Hepatocyte (in vitro differentiated cells): Measurements from ENCODE around the gene CBX2. TPM values are rescaled to one million over a fixed set of nuclear protein-coding genes. Genes with fewer than 3 reads are reported as not detected.

Experiments
- DNase-seq: peaks from one replicate; pipeline ENCODE4 v3.0.0-alpha.2; 2016; ENCODE audit warnings: low spot score
- H2AFZ ChIP-seq: fragments of 200-600 bp; sonication (generic); 2 replicates; pipeline ENCODE4 v1.6.0; 2016; ENCODE audit warnings: antibody characterized with exemption, mild to moderate bottlenecking
- H3K27ac ChIP-seq: fragments of 200-600 bp; sonication (generic); 2 replicates; pipeline ENCODE4 v1.5.1; 2016; ENCODE audit warnings: mild to moderate bottlenecking
- H3K27me3 ChIP-seq: fragments of 200-600 bp; sonication (generic); 2 replicates; pipeline ENCODE4 v1.6.1; 2016
- H3K36me3 ChIP-seq: fragments of 200-600 bp; sonication (generic); replicated peaks from 2 replicates; pipeline ENCODE4 v1.5.1; 2016; ENCODE audit warnings: low read depth; ENCODE audit not compliant: insufficient read depth
- H3K4me1 ChIP-seq: fragments of 200-600 bp; sonication (generic); 2 replicates; pipeline ENCODE4 v1.5.1; 2016; ENCODE audit warnings: mild to moderate bottlenecking, moderate library complexity; ENCODE audit not compliant: insufficient read depth
- H3K4me2 ChIP-seq: fragments of 200-600 bp; sonication (generic); 2 replicates; pipeline ENCODE4 v1.6.0; 2016
- H3K4me3 ChIP-seq: fragments of 200-600 bp; sonication (generic); 2 replicates; pipeline ENCODE4 v1.5.1; 2016; ENCODE audit warnings: mild to moderate bottlenecking
- H3K79me2 ChIP-seq: fragments of 200-600 bp; sonication (generic); 2 replicates; pipeline ENCODE4 v1.6.0; 2017; ENCODE audit warnings: mild to moderate bottlenecking
- H3K9me2 ChIP-seq: fragments of 200-600 bp; sonication (generic); replicated peaks from 2 replicates; pipeline ENCODE4 v1.6.0; 2017; ENCODE audit warnings: mild to moderate bottlenecking; ENCODE audit not compliant: insufficient read depth
- H3K9me3 ChIP-seq: fragments of 200-600 bp; sonication (generic); 2 replicates; pipeline ENCODE4 v1.5.1; 2016; ENCODE audit warnings: low read depth, mild to moderate bottlenecking
- H4K20me1 ChIP-seq: fragments of 200-600 bp; sonication (generic); 2 replicates; pipeline ENCODE4 v1.6.0; 2016; ENCODE audit warnings: mild to moderate bottlenecking; ENCODE audit not compliant: insufficient read depth, poor library complexity, severe bottlenecking
- EZH2 ChIP-seq: fragments of 200-600 bp; sonication (generic); IDR thresholded peaks from 2 replicates; pipeline ENCODE4 v1.6.1; 2016; ENCODE audit warnings: antibody characterized with exemption, mild to moderate bottlenecking, borderline replicate concordance
- EZH2phosphoT487 ChIP-seq: fragments of 200-600 bp; sonication (generic); IDR thresholded peaks from one replicate; pipeline ENCODE4 v1.6.1; 2018; ENCODE audit warnings: antibody characterized with exemption, mild to moderate bottlenecking, low read depth, moderate library complexity; ENCODE audit not compliant: unreplicated experiment, severe bottlenecking
- WGBS: methylation state at CpG from one replicate; pipeline ENCODE4 v1.1.6; 2016; ENCODE audit warnings: low lambda C conversion rate; ENCODE audit errors: missing lambda C conversion rate; 5-methylcytosine and 5-hydroxymethylcytosine counted together
- polyA plus RNA-seq: library from polyadenylated mRNA; unstranded; fragments of >200 nt; fragmentation: Nextera tagmentation; extraction: Ambion mirVana; gene quantifications from 2 replicates; pipeline ENCODE4 v1.2.1, GENCODE V29; 2016
- total RNA-seq: library from RNA; depleted of rRNA; stranded (reverse); fragments of >200 nt; gene quantifications from 2 replicates; pipeline ENCODE4 v1.2.3, GENCODE V29; 2014
- TF ChIP-seq, protein P1 (sequence below): fragments of 200-600 bp; sonication (generic); IDR thresholded peaks from 2 replicates; pipeline ENCODE4 v1.5.1; 2016; ENCODE audit warnings: antibody characterized with exemption, mild to moderate bottlenecking; ENCODE audit not compliant: poor library complexity

The CBX2 gene
- total and polyA plus RNA-seq, 2 experiments from 2014 or later, result 11.6 to 16.3 TPM

DNA sequence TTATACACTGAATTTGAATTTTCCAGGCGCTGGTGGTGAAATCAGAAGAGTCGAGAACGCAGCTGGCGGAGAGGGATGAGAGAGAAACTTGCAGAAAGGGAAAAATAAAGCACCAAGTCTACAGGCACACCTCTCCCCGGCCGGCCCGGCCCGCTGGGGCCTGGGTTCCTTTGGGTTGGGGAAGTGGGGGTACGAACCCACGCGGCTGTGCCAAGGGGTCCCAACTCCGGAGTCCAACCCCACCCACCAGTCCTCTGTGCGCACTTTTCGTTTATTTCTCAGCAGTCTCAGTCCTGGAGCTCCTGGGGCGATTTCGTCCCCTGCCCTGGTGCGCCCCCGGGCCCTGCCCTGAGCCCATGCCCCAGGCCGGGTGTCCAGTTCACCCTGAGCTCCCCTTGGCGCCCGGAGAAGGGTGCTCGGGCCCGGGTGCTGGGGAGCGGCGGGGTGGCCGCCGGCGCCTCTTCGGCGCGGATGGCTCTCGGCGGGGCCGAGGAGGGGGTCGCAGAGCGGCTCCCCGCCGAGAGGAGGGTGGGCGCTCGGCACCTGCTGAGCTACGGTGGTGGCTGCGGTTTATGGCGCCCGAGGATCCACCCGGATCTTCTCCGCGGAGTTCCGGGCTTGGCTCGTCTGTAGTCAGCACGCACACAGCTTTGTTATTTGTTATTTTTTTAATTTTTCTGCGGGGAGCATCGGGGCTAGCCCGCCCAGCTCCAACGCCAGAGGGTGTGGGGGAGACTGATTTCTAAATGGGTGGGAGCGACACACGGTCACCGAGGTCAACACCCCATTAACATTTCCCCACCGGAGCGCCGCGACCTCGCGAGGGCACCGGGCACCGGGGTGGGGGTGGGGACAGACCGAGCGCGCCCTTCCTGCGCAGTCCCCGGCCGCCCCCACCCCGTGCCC lies 34.7 kb downstream of the CBX2 start:
- H3K4me1 ChIP-seq, result peaks cover 43% of the 10 kb centered on the region
- no peak for DNase-seq
- H3K36me3 ChIP-seq, result no peaks in the 10 kb centered on the region
- H3K27me3 ChIP-seq, result peaks cover 84% of the 10 kb centered on the region
- no peaks in the 10 kb centered on the region for H4K20me1 ChIP-seq
- WGBS, result 5% methylated on average over 51 of the region's 72 CpGs
- peak overlapping the region; percentile 94 for H3K4me2 ChIP-seq
- no peak overlapping the region for H3K4me3 ChIP-seq
- H3K79me2 ChIP-seq, result no peaks in the 10 kb centered on the region
- H3K27ac ChIP-seq, result no peak overlapping the region
- H3K9me2 ChIP-seq, result no peaks in the 10 kb centered on the region
- H2AFZ ChIP-seq, result peak overlapping the region; percentile 45
- no peaks in the 10 kb centered on the region for H3K9me3 ChIP-seq
- peak; percentile 96 for TF ChIP-seq EZH2
- TF ChIP-seq, protein P1, sequence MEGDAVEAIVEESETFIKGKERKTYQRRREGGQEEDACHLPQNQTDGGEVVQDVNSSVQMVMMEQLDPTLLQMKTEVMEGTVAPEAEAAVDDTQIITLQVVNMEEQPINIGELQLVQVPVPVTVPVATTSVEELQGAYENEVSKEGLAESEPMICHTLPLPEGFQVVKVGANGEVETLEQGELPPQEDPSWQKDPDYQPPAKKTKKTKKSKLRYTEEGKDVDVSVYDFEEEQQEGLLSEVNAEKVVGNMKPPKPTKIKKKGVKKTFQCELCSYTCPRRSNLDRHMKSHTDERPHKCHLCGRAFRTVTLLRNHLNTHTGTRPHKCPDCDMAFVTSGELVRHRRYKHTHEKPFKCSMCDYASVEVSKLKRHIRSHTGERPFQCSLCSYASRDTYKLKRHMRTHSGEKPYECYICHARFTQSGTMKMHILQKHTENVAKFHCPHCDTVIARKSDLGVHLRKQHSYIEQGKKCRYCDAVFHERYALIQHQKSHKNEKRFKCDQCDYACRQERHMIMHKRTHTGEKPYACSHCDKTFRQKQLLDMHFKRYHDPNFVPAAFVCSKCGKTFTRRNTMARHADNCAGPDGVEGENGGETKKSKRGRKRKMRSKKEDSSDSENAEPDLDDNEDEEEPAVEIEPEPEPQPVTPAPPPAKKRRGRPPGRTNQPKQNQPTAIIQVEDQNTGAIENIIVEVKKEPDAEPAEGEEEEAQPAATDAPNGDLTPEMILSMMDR, result no peak
- TF ChIP-seq EZH2phosphoT487, result peak; percentile 59

DNA sequence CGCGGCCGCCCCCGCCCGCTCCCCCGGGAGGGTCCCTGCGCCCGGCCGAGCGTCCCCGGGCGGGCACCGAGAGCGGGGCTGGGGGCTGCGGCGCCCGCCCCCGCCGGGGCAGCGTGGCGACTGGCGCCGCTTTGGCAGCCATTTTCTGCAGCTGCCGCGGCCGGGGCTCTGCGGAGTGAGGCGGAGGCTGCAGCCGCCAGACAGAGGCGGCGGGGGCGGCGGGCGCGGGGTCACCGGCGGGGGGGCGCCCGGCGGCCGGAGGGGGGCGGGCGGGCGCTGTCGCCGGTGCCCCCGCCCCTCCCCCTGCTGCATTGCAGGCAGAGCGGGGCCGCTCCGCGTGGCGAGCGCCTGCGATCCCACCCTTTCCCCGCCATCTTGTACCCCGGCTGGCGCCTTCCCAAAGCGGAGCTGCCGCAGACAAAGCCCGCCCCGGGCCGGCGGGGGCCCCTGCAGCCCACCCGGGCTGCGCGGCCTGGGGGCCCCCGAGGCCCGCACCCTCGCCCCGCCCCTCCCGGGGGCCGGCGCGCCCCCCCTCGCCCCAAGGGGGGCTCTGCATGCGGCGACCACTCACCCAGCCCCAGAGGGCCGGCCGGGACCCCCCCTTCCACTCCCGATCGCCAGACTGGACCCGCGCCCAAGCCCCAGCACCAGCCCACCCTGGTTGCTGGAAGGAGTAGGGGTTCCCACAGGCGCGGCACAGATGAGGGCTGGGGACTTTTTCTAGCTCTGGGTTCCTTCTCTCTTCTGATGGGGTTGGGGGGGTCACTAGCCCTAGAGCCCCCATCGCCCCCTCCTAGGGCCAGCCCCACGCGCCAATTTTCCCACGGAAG lies 35.6 kb downstream of the CBX2 start:
- no peak overlapping the region for H3K27ac ChIP-seq
- peaks cover 84% of the 10 kb centered on the region for H3K27me3 ChIP-seq
- H3K4me2 ChIP-seq, result peak overlapping the region; percentile 94
- peaks cover 43% of the 10 kb centered on the region for H3K4me1 ChIP-seq
- H2AFZ ChIP-seq, result no peak overlapping the region
- WGBS, result 2% methylated on average over 18 of the region's 89 CpGs
- no peaks in the 10 kb centered on the region for H3K79me2 ChIP-seq
- no peaks in the 10 kb centered on the region for H4K20me1 ChIP-seq
- no peaks in the 10 kb centered on the region for H3K9me3 ChIP-seq
- TF ChIP-seq, protein P1, result no peak
- TF ChIP-seq EZH2phosphoT487 (no peak), EZH2 (no peak)
- H3K9me2 ChIP-seq, result no peaks in the 10 kb centered on the region
- DNase-seq, result peak; percentile 62
- no peaks in the 10 kb centered on the region for H3K36me3 ChIP-seq
- H3K4me3 ChIP-seq, result no peak overlapping the region

DNA sequence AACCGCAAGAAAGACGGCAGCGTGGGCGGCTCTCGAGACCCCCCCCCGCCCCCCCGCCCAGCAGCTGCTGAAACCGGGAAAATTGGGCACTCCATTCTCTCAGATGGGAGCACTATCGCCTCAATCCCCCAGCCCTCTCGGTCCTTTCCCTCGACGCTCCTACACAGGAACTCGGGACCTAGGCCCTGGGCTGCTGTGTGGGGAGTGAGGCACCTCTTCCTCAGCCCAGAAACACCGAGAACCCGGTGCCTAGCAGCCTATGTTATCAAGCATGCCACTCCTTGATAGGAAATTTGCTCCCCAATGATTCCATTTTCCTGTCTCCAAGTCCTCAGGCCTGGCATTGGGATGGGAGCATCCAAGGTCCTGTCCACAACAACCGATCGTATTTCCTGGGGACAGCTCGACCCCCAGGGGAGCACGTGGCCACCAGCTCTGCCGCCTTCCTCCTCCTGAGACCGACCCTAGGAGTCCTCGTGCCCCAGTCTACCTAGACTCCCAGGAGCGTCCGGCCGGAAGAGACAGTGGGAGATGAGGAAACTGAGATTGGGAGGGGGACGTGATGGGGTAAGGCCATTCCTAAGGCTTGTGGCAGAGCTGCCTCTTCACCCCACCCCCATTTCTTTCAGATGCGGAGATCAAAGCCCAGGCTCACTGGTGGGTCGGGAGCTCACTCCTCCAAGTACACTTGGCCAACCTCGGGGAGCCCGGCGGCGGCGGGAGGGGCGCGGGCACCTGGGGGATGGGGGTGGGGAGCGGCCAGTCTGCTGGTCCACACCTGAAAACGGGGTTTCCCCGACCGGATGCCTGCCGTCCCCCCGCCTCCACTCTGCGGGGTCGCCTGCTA lies 36.4 kb downstream of the CBX2 start:
- Histone ChIP-seq H3K36me3 (no peaks in the 10 kb centered on the region), H3K4me2 (peak overlapping the region; percentile 94), H3K79me2 (no peaks in the 10 kb centered on the region), H3K9me2 (no peaks in the 10 kb centered on the region), H3K4me3 (no peak overlapping the region), H2AFZ (peak overlapping the region; percentile 29), H3K27me3 (peaks cover 84% of the 10 kb centered on the region), H3K9me3 (no peaks in the 10 kb centered on the region), H3K4me1 (peaks cover 43% of the 10 kb centered on the region), H4K20me1 (no peaks in the 10 kb centered on the region), H3K27ac (no peak overlapping the region)
- WGBS, result 19% methylated on average over 24 of the region's 43 CpGs
- DNase-seq, result no peak
- TF ChIP-seq EZH2phosphoT487 (peak; percentile 69), EZH2 (peak; percentile 15)
- TF ChIP-seq, protein P1, result no peak
